Embryonic facial prominence (tissue), 1 donor: ENCODE data around the gene TARS1.
"Not testable (repeated sequence)": the region's sequence is repeated elsewhere in the genome, so short reads cannot be mapped to it uniquely, and the experiment has no call there.

Source experiments
- DNase-seq: peaks from one replicate; pipeline ENCODE4 v3.0.0-alpha.2; 2016; ENCODE audit errors: extremely low spot score

The TARS1 gene

GRCh38 chr5:33488558-33489355 is 48.0 kb downstream of the TARS1 start:
- DNase-seq = no peak

DNA sequence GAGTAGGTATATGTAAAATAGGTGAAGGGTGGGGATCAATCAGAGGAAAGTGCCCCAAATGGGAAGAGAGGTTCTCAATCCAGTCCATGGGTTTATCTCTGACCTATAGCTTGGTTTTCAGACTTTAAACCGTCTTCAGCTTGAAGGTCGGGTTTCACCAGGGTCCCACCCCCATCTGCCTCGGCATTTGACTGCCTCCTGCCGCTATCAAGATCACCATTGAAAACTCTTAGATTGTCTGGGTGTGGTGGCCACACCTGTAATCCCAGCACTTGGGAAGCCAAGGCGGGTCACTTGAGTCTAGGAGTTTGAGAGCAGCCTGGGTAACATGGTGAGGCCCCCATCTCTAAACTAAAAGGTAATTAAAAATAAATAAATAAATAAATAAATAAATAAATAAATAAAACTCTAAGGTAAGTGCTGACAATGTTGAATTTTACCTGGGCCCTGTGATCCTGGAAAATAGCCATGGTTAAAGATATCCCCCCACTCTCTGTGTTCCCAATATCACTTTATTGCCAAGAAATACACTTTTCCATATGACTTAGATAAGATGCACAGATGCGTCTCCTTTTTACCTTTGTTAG is 48.8 kb downstream of the TARS1 start:
- no peak for DNase-seq

GRCh38 chr5:33490071-33490665 is 49.4 kb downstream of the TARS1 start:
- no peak for DNase-seq

GRCh38 chr5:33491941-33492340 is 51.2 kb downstream of the TARS1 start:
- no peak for DNase-seq

DNA sequence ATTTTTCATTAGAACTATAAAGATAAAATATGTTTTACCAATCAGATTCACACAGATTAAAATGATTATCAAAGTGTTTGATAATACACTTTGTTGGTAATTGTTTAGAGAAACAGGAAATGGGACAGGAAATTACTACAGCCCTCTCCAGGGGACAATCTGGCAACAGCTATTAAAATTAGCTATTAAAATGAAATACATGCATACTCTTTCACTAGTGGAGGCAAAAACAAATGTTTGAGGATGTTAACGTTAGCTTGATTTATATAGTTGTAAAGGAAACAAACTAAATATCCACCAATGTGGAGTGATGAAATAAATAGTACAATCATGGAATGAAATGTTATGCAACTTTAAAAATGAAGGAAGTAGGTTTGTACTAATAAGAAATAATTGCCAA is 53.7 kb downstream of the TARS1 start:
- DNase-seq = no peak

DNA sequence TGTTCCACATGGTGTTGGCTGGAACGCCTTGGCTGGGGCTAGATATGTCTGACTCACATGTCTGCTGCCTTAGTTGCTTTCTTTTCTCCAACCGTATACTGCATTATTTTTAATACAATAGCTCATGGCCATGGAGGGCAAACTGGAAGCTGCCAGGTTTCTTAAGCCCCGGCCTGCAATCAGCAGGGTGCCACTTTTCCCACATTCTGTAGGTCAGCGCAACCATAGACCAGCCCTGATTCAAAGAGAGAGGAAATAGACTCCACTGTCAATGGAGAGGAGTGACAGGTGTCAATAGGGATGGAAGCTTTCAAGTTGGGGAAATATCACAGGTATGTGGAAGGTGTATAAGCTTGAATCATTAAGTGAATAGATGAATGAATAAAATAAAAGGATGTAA is 60.5 kb downstream of the TARS1 start:
- DNase-seq = no peak

GRCh38 chr5:33501899-33502298 is 61.1 kb downstream of the TARS1 start:
- no peak for DNase-seq

DNA sequence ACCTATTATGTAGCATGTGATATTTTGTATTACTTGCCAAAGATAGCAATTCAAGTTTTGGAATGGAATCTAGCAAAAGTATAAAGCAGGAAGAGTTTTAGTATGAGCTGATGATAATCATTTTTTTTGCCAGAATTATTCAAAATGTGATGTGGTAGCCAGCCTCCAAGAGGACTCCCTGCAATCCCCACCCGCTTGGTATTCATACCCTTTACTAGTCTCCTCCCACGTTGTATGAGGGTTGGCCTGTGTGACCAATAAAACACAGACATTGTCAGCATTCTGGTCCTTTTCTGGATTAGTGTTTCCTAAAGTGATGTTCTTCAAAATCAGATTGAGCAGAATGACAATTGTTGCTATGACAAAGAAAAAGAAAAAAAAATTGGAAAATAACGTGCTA is 63.8 kb downstream of the TARS1 start:
- no peak for DNase-seq

GRCh38 chr5:33507426-33507825 is 66.7 kb downstream of the TARS1 start:
- no peak for DNase-seq

GRCh38 chr5:33509036-33509435 is 68.3 kb downstream of the TARS1 start:
- DNase-seq = no peak

DNA sequence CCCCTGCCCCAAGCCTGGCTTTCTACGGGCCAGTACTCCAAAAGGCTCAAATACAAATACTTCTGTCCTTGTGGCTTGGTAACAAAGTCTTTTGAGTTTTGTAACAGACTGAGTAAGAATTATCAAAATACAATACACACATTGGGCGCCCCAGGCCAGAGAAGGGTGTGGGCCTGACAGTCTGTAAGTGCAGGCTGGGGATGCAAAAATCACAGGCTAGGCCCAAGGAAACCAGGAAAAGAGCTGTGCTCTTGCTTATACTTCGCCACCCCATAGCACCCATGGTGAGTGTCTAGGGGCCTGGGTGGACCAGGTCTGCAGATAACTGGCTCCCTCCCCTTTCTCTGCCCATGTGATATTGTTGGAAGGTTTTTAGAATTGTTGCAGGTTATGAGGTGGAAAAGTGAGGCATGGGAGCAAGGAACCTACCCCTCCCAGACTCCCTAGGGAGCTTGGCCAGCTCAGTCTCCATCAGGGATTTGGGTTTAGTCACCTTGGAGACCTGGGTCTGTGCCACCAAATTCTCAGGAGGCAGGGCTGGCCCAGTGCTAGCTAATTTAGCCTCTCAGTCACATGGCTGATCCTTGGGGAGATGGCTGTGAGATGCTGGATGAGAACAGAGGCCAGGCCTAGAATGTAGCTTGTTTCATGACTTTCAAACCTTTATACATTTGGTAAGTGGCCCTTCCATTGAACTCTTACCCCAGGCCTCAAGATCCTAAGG is 72.9 kb downstream of the TARS1 start:
- no peak for DNase-seq

GRCh38 chr5:33515366-33515765 is 74.6 kb downstream of the TARS1 start:
- DNase-seq = not testable (repeated sequence)

GRCh38 chr5:33516421-33516820 is 75.7 kb downstream of the TARS1 start:
- no peak for DNase-seq
